ENCODE data around the gene POLR1A. TPM values are rescaled to one million over a fixed set of nuclear protein-coding genes. Genes with fewer than 3 reads are reported as not detected.

The POLR1A gene
- 21.7 to 27.0 TPM (median 24.9 TPM) in 5 replicates for total RNA-seq (2022; extraction: Qiagen RNA extraction; ENCODE audit: low read depth)

DNA sequence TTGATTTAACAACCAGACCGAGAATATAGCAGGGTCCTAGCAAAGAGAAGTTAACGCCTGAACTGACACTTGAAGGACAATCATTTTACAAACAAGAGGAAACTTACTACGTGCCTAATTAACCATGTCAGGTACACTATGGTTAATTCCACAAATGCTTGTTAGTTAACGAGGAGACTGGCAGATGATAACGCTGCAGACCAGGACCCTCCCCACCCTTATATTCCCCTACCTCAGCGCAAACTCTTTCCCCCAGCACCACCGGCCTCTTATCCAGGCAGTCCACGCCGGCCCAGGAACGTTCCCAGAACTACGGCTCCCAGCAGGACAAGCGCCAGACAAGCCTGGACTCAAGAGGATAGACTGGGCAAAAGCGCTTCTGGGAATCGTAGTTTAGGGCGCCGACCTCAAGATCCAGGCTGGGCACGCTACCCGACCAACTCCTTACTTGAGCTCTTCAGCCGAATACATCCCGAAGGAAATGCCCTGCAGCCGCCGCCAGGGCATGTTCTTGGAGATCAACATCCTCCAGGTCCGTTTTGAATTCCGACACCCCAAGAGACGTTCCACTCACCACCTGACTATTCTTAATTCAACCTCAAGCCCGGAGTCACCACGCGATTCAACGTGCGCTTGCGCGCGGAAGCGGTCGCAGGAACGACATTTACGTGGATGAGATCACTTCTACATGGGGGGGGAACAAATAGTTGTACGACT lies at the start of gene POLR1A:
Gene POLR1A, minus strand, starts transcription at position 635 of the 717 bp plus-strand sequence. Its CDS starts 110 bp downstream, at position 525.

DNA sequence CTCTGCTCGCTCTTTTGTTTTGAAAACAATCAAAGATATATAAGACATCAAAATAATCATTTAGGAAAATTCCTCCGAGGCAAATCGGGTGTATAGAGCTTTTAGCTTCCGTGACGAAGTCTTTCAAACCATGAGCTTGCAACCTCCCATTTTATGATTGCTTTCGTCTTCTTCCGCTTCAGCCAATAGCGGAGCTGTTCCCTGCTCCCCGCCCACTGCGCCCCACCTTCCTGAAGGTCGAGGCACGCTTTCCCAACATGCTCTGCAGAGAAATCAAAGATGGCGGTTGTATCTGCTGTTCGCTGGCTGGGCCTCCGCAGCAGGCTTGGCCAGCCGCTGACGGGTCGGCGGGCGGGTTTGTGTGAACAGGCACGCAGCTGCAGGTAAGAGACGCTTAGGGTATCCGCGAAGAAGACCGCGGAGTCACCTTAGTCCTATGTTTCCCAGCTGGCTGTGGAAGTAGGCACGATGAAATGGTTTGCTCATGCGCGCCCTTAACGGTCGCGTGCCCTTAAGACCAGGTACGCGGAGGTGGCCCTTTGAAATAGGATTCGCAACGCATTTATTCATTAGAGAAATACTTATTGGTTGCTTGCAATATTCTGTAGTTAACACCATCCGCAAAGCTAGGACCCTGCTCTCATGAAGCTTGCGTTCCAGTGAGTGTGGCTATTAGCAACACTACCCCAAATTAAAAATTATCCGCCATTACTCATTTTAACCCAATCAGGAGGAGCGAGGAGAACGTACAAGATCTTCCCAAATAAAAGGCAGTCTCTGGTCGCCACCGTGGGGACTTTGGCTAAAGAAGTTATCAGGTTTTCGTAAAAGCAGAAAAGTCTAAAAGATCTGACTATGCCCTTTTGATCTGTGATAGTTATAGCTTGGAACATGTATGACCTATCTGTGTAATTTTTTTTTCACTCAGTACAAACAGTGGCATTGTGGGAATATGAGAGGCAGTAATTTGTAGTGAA lies 571 bp upstream of the POLR1A start, which contains the start of gene PTCD3:
Gene PTCD3, plus strand, starts transcription at position 267 of the 977 bp plus-strand sequence. Its CDS starts 13 bp downstream, at position 280.

Other genes with a start within 250 kb of the POLR1A start
- gene ST3GAL5, start 216.9 kb downstream of the POLR1A start, total RNA-seq (2022; extraction: Qiagen RNA extraction; ENCODE audit: low read depth) = 32.6 to 39.1 TPM (median 36.1 TPM) in 5 replicates
- 58.8 to 113 TPM (median 72.6 TPM) in 5 replicates for gene PTCD3, start 349 bp upstream of the POLR1A start, total RNA-seq (2022; extraction: Qiagen RNA extraction; ENCODE audit: low read depth)
- gene IMMT, start 89.6 kb upstream of the POLR1A start, total RNA-seq (2022; extraction: Qiagen RNA extraction; ENCODE audit: low read depth) = 106 to 117 TPM (median 111 TPM) in 5 replicates
- 73.0 to 108 TPM (median 74.2 TPM) in 5 replicates for gene MRPL35, start 93.6 kb upstream of the POLR1A start, total RNA-seq (2022; extraction: Qiagen RNA extraction; ENCODE audit: low read depth)
- gene REEP1, start 231.7 kb upstream of the POLR1A start, total RNA-seq (2022; extraction: Qiagen RNA extraction; ENCODE audit: low read depth) = 0.43 to 1.3 TPM (median 0.59 TPM) in 5 replicates

All from A549 treated with CpdA at 1 μM for 4 hours (cell line).